Osteoblast (primary cell): ENCODE results near the gene CATSPERB. TPM values are rescaled to one million over a fixed set of nuclear protein-coding genes. Genes with fewer than 3 reads are reported as not detected.

ENCODE experiments used
- DNase-seq: peaks from one replicate; pipeline ENCODE4 v3.0.0; 2011; ENCODE audit warnings: low spot score, mixed read lengths; ENCODE audit not compliant: insufficient read length; ENCODE audit errors: missing footprints
- H2AFZ ChIP-seq: 2 replicates; pipeline ENCODE4 v1.6.0; 2011; ENCODE audit warnings: mild to moderate bottlenecking, low read length
- H3K27ac ChIP-seq: 2 replicates; pipeline ENCODE4 v1.5.1; 2011; ENCODE audit warnings: mild to moderate bottlenecking, low read depth, low read length, moderate library complexity
- H3K27me3 ChIP-seq: 2 replicates; pipeline ENCODE4 v1.6.0; 2012; ENCODE audit warnings: mild to moderate bottlenecking, control low read depth, inconsistent platforms, low read length, moderate library complexity; ENCODE audit not compliant: insufficient read depth
- H3K36me3 ChIP-seq: 2 replicates; pipeline ENCODE4 v1.5.1; 2011; ENCODE audit warnings: mild to moderate bottlenecking, low read length, control low read depth, moderate library complexity; ENCODE audit not compliant: insufficient read depth
- H3K4me1 ChIP-seq: 2 replicates; pipeline ENCODE4 v1.5.1; 2011; ENCODE audit warnings: mild to moderate bottlenecking, low read length, control low read depth, moderate library complexity; ENCODE audit not compliant: insufficient read depth
- H3K4me2 ChIP-seq: 2 replicates; pipeline ENCODE4 v1.6.0; 2011; ENCODE audit warnings: mild to moderate bottlenecking, low read length; ENCODE audit not compliant: insufficient read depth
- H3K4me3 ChIP-seq: fragments of 200-600 bp; sonication (generic); 3 replicates; pipeline ENCODE4 v1.5.1; 2012; ENCODE audit warnings: mild to moderate bottlenecking, low read length, inconsistent platforms; ENCODE audit not compliant: insufficient read depth
- H3K79me2 ChIP-seq: 2 replicates; pipeline ENCODE4 v1.6.0; 2012; ENCODE audit warnings: mild to moderate bottlenecking, low read length, control low read depth, inconsistent platforms; ENCODE audit not compliant: insufficient read depth
- H3K9me3 ChIP-seq: 2 replicates; pipeline ENCODE4 v1.5.1; 2011; ENCODE audit warnings: low read depth, low read length, control low read depth
- H4K20me1 ChIP-seq: 2 replicates; pipeline ENCODE4 v1.6.0; 2012; ENCODE audit warnings: mild to moderate bottlenecking, low read length, control low read depth; ENCODE audit not compliant: insufficient read depth
- total RNA-seq: library from RNA; depleted of rRNA; stranded (reverse); fragments of >200 nt; gene quantifications from 2 replicates; pipeline ENCODE4 v1.2.3, GENCODE V29; 2012
- TF ChIP-seq, protein P1 (sequence below): IDR thresholded peaks from 2 replicates; pipeline ENCODE4 v1.5.1; 2011; ENCODE audit warnings: mild to moderate bottlenecking, low read depth, low read length, moderate library complexity; ENCODE audit errors: extremely low read depth

Gene CATSPERB
- total RNA-seq, 1 donor, result not detected

GRCh38 chr14:91708795-91709194 lies 23.1 kb downstream of the CATSPERB start:
- Histone ChIP-seq H2AFZ (no peak overlapping the region), H4K20me1 (no peaks in the 10 kb centered on the region), H3K9me3 (peaks cover 3% of the 10 kb centered on the region), H3K79me2 (no peaks in the 10 kb centered on the region), H3K36me3 (no peaks in the 10 kb centered on the region), H3K4me1 (no peaks in the 10 kb centered on the region), H3K4me2 (no peak overlapping the region), H3K27me3 (no peaks in the 10 kb centered on the region), H3K4me3 (no peak overlapping the region), H3K27ac (no peak overlapping the region)
- TF ChIP-seq, protein P1, sequence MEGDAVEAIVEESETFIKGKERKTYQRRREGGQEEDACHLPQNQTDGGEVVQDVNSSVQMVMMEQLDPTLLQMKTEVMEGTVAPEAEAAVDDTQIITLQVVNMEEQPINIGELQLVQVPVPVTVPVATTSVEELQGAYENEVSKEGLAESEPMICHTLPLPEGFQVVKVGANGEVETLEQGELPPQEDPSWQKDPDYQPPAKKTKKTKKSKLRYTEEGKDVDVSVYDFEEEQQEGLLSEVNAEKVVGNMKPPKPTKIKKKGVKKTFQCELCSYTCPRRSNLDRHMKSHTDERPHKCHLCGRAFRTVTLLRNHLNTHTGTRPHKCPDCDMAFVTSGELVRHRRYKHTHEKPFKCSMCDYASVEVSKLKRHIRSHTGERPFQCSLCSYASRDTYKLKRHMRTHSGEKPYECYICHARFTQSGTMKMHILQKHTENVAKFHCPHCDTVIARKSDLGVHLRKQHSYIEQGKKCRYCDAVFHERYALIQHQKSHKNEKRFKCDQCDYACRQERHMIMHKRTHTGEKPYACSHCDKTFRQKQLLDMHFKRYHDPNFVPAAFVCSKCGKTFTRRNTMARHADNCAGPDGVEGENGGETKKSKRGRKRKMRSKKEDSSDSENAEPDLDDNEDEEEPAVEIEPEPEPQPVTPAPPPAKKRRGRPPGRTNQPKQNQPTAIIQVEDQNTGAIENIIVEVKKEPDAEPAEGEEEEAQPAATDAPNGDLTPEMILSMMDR, result no peak
- no peak for DNase-seq

- no peaks in the 10 kb centered on the region for H3K27me3 ChIP-seq
- no peaks in the 10 kb centered on the region for H3K79me2 ChIP-seq
- H3K4me3 ChIP-seq, result no peak overlapping the region
- H2AFZ ChIP-seq, result no peak overlapping the region
- no peak overlapping the region for H3K27ac ChIP-seq
- no peaks in the 10 kb centered on the region for H4K20me1 ChIP-seq
- no peak overlapping the region for H3K4me2 ChIP-seq
- H3K36me3 ChIP-seq, result no peaks in the 10 kb centered on the region
- peaks cover 3% of the 10 kb centered on the region for H3K9me3 ChIP-seq
- TF ChIP-seq, protein P1, result no peak
- no peaks in the 10 kb centered on the region for H3K4me1 ChIP-seq
- no peak for DNase-seq
Measured at GRCh38 chr14:91706996-91707395, 24.9 kb downstream of the CATSPERB start.

- Histone ChIP-seq H3K79me2 (no peaks in the 10 kb centered on the region), H3K36me3 (no peaks in the 10 kb centered on the region), H3K9me3 (no peaks in the 10 kb centered on the region), H3K27me3 (peaks cover 2% of the 10 kb centered on the region), H3K27ac (no peak overlapping the region), H3K4me1 (no peaks in the 10 kb centered on the region), H2AFZ (no peak overlapping the region), H3K4me3 (no peak overlapping the region), H4K20me1 (no peaks in the 10 kb centered on the region), H3K4me2 (no peak overlapping the region)
- TF ChIP-seq, protein P1, result no peak
- no peak for DNase-seq
Measured at GRCh38 chr14:91694643-91695042, 37.2 kb downstream of the CATSPERB start.

DNA sequence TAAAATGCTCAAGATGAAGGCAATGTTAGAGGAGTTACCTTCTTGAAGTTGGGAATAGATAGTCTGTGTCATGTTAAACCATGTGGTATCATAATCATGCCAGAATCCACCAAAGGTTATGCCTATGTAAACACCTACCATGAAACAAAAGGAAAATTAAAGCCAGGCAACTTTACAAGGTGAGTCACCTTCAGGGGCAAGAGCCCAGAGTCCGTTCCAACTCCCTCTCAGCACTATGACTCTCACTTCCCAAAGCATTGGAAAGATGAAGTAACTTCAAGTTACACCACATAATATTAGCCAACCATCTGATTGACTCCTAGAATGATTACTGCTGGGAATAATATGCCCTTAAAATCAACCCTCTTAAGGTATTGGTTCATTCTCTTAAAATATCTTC lies 38.5 kb downstream of the CATSPERB start:
- Histone ChIP-seq H3K27ac (no peak overlapping the region), H3K27me3 (peaks cover 2% of the 10 kb centered on the region), H3K9me3 (no peaks in the 10 kb centered on the region), H3K4me1 (no peaks in the 10 kb centered on the region), H3K4me3 (no peak overlapping the region), H3K79me2 (no peaks in the 10 kb centered on the region), H3K36me3 (no peaks in the 10 kb centered on the region), H2AFZ (no peak overlapping the region), H3K4me2 (no peak overlapping the region), H4K20me1 (no peaks in the 10 kb centered on the region)
- no peak for DNase-seq
- TF ChIP-seq, protein P1, result no peak
